Measurements from ENCODE around the gene SHISAL2A. TPM values are rescaled to one million over a fixed set of nuclear protein-coding genes. Genes with fewer than 3 reads are reported as not detected.

Gene SHISAL2A
- total and polyA plus RNA-seq, 2 of the 8 experiments (the other 6 are each of a cell fraction or from before 2014, with no cell fraction given): 0.74 to 2.1 TPM

GRCh38 chr1:52615489-52616042 is 17.4 kb upstream of the SHISAL2A start:
- no peak overlapping the region for H2BK15ac ChIP-seq (ENCODE audit: low read length)
- H4K5ac ChIP-seq (ENCODE audit: insufficient read length, low read depth, low read length): no peak overlapping the region
- no peaks in the 10 kb centered on the region for H3K27me3 ChIP-seq (replicated peaks in 1 of 4; ENCODE audit: control insufficient read depth in 3 of 4, extremely low read depth in 1 of 4, insufficient read depth in 3 of 4, low read length in 3 of 4)
- no peak overlapping the region for H3K9ac ChIP-seq (replicated peaks in 1 of 4; ENCODE audit: extremely low read depth in 1 of 4, low read depth in 3 of 4, low read length in 3 of 4)
- FAIRE-seq (no peak), DNase-seq (ENCODE audit: low read depth in 1 of 2, low spot score in 2 of 2) (no peak)
- no peaks in the 10 kb centered on the region for H3K36me3 ChIP-seq (ENCODE audit: control insufficient read depth in 2 of 4, insufficient read depth in 4 of 4, low read length in 3 of 4)
- no peak overlapping the region for H3K4me2 ChIP-seq (ENCODE audit: insufficient read depth in 1 of 2, low read depth in 2 of 2, low read length in 2 of 2)
- no peak overlapping the region for H2BK20ac ChIP-seq (ENCODE audit: low read length)
- no peak overlapping the region for H2BK12ac ChIP-seq (ENCODE audit: low read depth, low read length)
- H3K79me2 ChIP-seq (ENCODE audit: control insufficient read depth in 1 of 2, insufficient read depth in 2 of 2, low read length in 2 of 2): no peaks in the 10 kb centered on the region
- peaks cover 0 to 5% (median 2%) of the 10 kb centered on the region in 4 experiments; a peak in 2 of 7 replicates for H3K4me1 ChIP-seq (replicated peaks in 1 of 4; ENCODE audit: control insufficient read depth in 3 of 4, insufficient read depth in 4 of 4, low read length in 3 of 4)
- H2BK120ac ChIP-seq (replicated peaks; ENCODE audit: low read depth, low read length): no peak overlapping the region
- H3K79me1 ChIP-seq (ENCODE audit: low read depth, low read length): no peaks in the 10 kb centered on the region
- no peaks in the 10 kb centered on the region; the same call in 1 of the 2 replicates for H3K23me2 ChIP-seq (ENCODE audit: low read depth, low read length)
- no peaks in the 10 kb centered on the region for H3K9me3 ChIP-seq (ENCODE audit: insufficient read depth in 2 of 2, low read depth in 1 of 2, low read length in 1 of 2)
- no peak overlapping the region for H4K8ac ChIP-seq (ENCODE audit: extremely low read depth, insufficient read depth, low read length)
- no peak overlapping the region for H3K27ac ChIP-seq (ENCODE audit: low read depth, low read length)
- no peak overlapping the region for H3K18ac ChIP-seq (ENCODE audit: extremely low read depth, low read length)
- CTCF ChIA-PET (ENCODE audit: partially characterized antibody): no interaction called here
- H3K14ac ChIP-seq (ENCODE audit: insufficient read length): no peak overlapping the region
- no peaks in the 10 kb centered on the region for H4K20me1 ChIP-seq (replicated peaks in 1 of 2; ENCODE audit: control insufficient read depth in 1 of 2, insufficient read depth in 2 of 2, low read length in 2 of 2)
- H2AK5ac ChIP-seq (ENCODE audit: low read depth, low read length): no peak overlapping the region
- H3K23ac ChIP-seq (ENCODE audit: insufficient read length): no peak overlapping the region
- no peak overlapping the region for H4K91ac ChIP-seq (replicated peaks; ENCODE audit: insufficient read length, low read length)
- TF ChIP-seq RAD21 (IDR thresholded peaks at IDR 0.05 in 1 of 2, conservative IDR thresholded peaks at IDR 0.05 in 1 of 2; ENCODE audit: low read depth in 2 of 2, low read length in 2 of 2): no peak
- no peak for TF ChIP-seq HDAC2 (IDR thresholded peaks at IDR 0.05; ENCODE audit: borderline replicate concordance in 1 of 2, low read depth in 2 of 2, low read length in 2 of 2)
- TF ChIP-seq CHD2 (IDR thresholded peaks at IDR 0.05; ENCODE audit: low read length): no peak
- no peak for TF ChIP-seq KDM4A (IDR thresholded peaks at IDR 0.05; ENCODE audit: low read depth, low read length, severe bottlenecking)
- no peak for TF ChIP-seq TCF12 (IDR thresholded peaks at IDR 0.05; ENCODE audit: low read depth, low read length)
- TF ChIP-seq SIRT6 (IDR thresholded peaks at IDR 0.05; ENCODE audit: low read length): no peak
- TF ChIP-seq GTF2F1 (IDR thresholded peaks at IDR 0.05; ENCODE audit: borderline replicate concordance, low read depth, low read length): no peak
- no peak for TF ChIP-seq PHF8 (conservative IDR thresholded peaks at IDR 0.05; ENCODE audit: low read depth, low read length)
- no peak for TF ChIP-seq CTBP2 (IDR thresholded peaks at IDR 0.05; ENCODE audit: borderline replicate concordance, insufficient read depth, insufficient read length, low read length)
- TF ChIP-seq SAP30 (IDR thresholded peaks at IDR 0.05; ENCODE audit: insufficient read depth, insufficient replicate concordance, low read length): no peak
- H2AFZ ChIP-seq (ENCODE audit: low read length): no peak overlapping the region
- no peak overlapping the region for H3K4ac ChIP-seq (replicated peaks; ENCODE audit: insufficient read length, low read depth, low read length)
- no peak overlapping the region for H3K56ac ChIP-seq (replicated peaks; ENCODE audit: insufficient read length, low read depth, low read length)
- no peak overlapping the region for H3K4me3 ChIP-seq (ENCODE audit: extremely low read depth in 1 of 4, insufficient read depth in 2 of 4, low read depth in 3 of 4, low read length in 4 of 4)
- WGBS, 2 experiments (ENCODE audit: extremely low coverage in 1 of 2, insufficient coverage in 1 of 2, insufficient read length in 1 of 2, insufficient replicate concordance in 2 of 2, low coverage in 1 of 2, low lambda C conversion rate in 2 of 2, missing lambda C conversion rate in 1 of 2): 75% methylated on average over 5 of the region's 5 CpGs; no CpG with 5 or more reads in 1 of the 2 experiments
- POLR2A ChIA-PET (ENCODE audit: partially characterized antibody): interaction anchor here (1.3 to 2.2 kb wide), 2 partner anchors 12 to 14 kb away, joined by 4 read pairs; partner anchors contain the start of gene GPX7
- H2BK5ac ChIP-seq (ENCODE audit: low read depth, low read length): no peak overlapping the region

Measured in H1 (cell line).